LNCAP (cell line): ENCODE results near the gene RERE.

Source experiments
- TF ChIP-seq, protein P1 (sequence below): fragments of 450-650 bp; IDR thresholded peaks from 2 replicates; pipeline ENCODE4 v1.5.1; 2017; ENCODE audit warnings: mild to moderate bottlenecking

The RERE gene

DNA sequence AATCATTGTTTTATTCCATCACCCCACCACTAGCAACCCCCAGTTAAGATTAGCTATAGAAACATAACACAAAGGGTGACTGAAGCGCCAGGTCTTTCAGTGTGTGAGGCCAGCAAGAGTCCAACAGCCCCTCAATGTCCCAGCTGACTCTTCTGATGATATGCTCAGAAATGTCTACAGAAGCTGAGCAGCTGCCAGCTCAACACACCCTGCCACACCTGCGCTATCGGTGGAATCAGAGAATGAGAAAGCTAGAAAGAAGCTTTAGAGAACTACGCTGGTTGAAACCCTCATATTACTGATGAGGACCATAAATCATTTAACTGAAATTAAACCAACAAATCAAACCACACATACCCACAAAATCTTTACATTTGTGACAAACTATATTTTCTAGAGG, 383.3 kb downstream of the RERE start:
- TF ChIP-seq, protein P1, sequence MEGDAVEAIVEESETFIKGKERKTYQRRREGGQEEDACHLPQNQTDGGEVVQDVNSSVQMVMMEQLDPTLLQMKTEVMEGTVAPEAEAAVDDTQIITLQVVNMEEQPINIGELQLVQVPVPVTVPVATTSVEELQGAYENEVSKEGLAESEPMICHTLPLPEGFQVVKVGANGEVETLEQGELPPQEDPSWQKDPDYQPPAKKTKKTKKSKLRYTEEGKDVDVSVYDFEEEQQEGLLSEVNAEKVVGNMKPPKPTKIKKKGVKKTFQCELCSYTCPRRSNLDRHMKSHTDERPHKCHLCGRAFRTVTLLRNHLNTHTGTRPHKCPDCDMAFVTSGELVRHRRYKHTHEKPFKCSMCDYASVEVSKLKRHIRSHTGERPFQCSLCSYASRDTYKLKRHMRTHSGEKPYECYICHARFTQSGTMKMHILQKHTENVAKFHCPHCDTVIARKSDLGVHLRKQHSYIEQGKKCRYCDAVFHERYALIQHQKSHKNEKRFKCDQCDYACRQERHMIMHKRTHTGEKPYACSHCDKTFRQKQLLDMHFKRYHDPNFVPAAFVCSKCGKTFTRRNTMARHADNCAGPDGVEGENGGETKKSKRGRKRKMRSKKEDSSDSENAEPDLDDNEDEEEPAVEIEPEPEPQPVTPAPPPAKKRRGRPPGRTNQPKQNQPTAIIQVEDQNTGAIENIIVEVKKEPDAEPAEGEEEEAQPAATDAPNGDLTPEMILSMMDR, result no peak

DNA sequence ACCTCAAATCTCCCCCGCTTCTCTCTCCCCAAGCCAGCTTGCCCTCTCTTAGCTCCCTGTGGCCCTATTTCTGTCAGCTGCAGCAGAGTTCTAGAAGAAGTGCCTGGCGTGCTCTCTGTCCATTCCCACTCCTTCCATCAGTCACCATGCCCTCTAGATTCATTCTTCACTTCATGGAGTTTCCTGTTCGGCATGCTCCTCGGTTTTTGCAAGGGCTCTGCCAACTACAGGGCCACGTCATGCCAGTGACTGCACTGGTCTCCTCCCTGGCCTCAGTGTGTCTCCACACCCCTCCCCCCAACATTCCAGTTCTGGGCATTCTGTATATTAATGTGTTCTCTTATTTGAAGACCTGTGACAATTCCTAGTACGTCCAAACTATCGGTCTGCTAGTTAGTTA, 385.7 kb downstream of the RERE start:
- TF ChIP-seq, protein P1, result no peak

DNA sequence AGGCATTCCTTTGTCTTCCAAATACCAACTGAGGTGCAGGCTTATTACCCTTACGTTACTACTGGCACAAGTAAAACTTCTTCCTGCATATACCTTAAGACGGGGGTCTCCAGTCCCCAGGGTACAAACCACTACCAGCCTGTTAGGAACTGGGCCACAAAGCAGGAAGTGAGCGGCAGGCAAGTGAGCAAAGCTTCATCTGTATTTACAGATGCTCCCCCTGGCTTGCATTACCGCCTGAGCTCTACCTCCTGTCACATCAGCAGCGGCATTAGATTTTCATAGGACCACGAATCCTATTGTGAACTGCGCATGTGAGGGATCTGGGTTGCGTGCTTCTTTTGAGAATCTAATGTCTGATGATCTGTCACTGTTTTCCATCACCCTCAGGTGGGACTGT, 386.4 kb downstream of the RERE start:
- TF ChIP-seq, protein P1, result no peak

DNA sequence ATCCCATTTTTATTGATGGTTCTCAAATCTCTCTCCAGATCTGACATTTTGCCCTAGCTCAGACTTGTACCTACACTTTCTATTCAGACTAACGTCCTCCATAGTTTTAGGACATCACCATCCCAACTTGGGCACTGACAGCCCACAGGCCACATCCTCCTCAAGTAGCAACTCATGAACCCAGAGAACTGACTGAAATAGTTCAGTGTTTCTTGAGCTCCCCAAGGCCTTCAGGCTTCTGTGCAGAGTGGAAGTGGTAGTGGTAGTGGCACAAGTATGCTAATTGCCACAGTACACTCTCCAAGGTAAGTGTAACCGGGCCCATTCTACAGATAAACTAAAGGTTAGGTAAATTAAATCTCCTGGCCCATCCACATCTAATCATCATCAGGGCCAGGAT, 387.0 kb downstream of the RERE start:
- TF ChIP-seq, protein P1, result no peak

DNA sequence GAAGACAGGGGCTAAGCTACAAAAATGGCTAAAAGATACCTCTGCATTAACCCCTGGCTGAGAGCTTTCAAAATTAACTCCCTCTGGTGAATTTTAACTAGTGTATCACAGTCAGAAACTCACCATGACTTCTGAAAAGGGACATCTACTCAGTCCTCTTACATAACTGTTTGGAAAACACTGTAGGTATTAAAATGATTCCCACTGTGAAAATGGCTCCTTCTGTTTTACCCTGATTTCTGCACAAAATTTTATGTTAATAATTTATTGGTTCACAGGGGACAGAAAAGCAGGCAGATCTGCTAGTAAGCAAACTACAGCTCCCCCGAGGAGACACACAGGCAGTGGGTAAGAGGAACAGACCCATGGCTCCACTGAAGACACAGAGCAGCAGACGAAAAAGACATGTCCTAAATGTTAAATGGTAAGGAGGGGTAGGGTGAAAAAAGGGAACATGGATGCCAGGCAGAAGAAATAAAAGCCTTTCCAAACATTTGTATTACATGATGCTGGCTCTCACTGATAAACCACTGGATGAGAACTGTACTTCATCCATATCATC, 387.8 kb downstream of the RERE start:
- TF ChIP-seq, protein P1, result no peak

DNA sequence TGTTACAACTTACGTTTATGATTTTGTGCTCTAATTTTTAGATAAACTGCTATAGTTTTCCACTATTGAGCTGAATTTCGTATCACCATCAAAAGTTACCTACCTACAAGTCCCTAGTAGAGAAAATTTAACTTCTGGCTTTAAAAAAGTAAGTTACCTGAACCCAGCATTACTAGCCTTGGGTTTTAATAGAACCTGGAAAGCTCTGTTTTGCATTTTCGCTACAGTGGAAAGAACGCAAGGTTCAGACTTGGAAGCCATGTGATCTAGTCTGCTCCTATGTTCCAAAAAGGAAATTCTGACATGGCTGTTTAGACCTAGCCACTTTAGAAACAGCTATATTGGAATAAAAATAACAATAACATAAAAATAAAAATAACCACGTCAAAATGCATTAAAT, 389.0 kb downstream of the RERE start:
- TF ChIP-seq, protein P1, result no peak

DNA sequence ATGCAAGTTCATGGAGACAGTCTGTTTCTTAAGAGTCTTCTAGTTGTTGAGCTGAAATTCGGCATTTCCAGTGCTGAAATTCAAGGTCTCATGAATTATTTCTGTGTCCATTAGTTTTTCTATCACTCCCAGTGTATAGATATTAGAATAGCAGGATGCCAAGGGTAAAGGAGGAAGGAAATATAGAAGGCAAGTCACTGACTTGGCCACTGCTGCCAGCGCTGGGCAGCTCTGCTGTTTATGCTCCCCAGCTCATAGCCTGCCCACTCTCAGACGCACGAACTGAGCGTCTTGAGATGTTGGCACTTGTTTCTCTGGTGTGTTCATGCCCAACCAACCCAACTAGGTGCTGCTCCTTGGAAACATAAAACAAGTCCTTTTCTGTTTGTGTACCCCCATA, 389.5 kb downstream of the RERE start:
- TF ChIP-seq, protein P1, result no peak

DNA sequence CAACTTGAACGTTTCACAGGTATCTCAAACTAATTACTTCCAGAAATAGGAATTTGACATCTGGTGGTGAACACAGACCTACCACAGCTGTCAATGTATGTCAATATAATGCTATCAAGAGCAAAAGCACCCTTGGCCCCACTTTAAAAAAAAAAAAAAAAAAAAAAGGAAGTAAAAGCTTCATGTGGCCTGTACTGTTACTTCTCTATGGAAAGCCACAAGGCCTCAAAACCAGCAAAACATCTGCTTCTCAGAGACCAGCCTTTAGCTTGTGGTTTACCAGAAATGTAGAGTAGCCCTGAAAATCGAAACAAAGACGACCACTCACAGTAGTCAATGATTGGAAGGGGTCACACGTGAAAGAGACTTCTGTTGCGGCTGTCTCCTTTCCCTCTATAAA, 389.9 kb downstream of the RERE start:
- TF ChIP-seq, protein P1, result no peak
